Mucosa of rectum (tissue), 2 donors: ENCODE measurements around the gene RSPH10B2.
"Not testable (repeated sequence)": the region's sequence is repeated elsewhere in the genome, so short reads cannot be mapped to it uniquely, and the experiment has no call there.

Experiments
- H3K27ac ChIP-seq, 2 donors: one replicate each; pipeline ENCODE4 v1.7.0; 2013; ENCODE audit warnings: inconsistent platforms in 2 of 2, low read depth in 2 of 2, low read length in 2 of 2
- H3K27me3 ChIP-seq, 2 donors: one replicate each; pipeline ENCODE4 v1.7.0; 2013; ENCODE audit warnings: low read length in 2 of 2; ENCODE audit not compliant: control insufficient read depth in 2 of 2, insufficient read depth in 2 of 2
- H3K36me3 ChIP-seq, 2 donors: one replicate each; pipeline ENCODE4 v1.7.0; 2013; ENCODE audit warnings: low read length in 2 of 2; ENCODE audit not compliant: control insufficient read depth in 2 of 2, insufficient read depth in 2 of 2
- H3K4me1 ChIP-seq, 2 donors: one replicate each; pipeline ENCODE4 v1.7.0; 2013; ENCODE audit warnings: low read length in 2 of 2, mild to moderate bottlenecking in 1 of 2; ENCODE audit not compliant: control insufficient read depth in 2 of 2, insufficient read depth in 2 of 2
- H3K4me3 ChIP-seq, 2 donors: one replicate each; pipeline ENCODE4 v1.7.0; 2013; ENCODE audit warnings: low read length in 2 of 2
- H3K9ac ChIP-seq, 2 donors: one replicate each; pipeline ENCODE4 v1.7.0; 2013; ENCODE audit warnings: low read length in 2 of 2, low read depth in 1 of 2, mild to moderate bottlenecking in 1 of 2
- H3K9me3 ChIP-seq, 2 donors: one replicate each; pipeline ENCODE4 v1.7.0; 2013; ENCODE audit warnings: low read length in 2 of 2; ENCODE audit not compliant: control insufficient read depth in 2 of 2
- donor health status: healthy.
- donor health status: Normal muscosa, but diverticular disease.

The RSPH10B2 gene

GRCh38 chr7:6753964-6754363 lies at the start of gene RSPH10B2:
RSPH10B2 (plus strand) TSS chr7:6754103; CDS start chr7:6757678, 3,575 bp downstream.
- not testable (repeated sequence) for H3K27ac ChIP-seq, H3K4me3 ChIP-seq, H3K9me3 ChIP-seq, H3K9ac ChIP-seq, H3K27me3 ChIP-seq, H3K36me3 ChIP-seq, H3K4me1 ChIP-seq

- H3K36me3 ChIP-seq, result peaks cover 20 to 28% of the 10 kb centered on the region in 2 donors
- peak overlapping the region; percentile 78 to 82 for H3K27ac ChIP-seq
- H3K9ac ChIP-seq, result peak overlapping the region; percentile 82 to 88
- H3K4me3 ChIP-seq, result peak overlapping the region; percentile 78 to 96
- H3K27me3 ChIP-seq, result peaks cover 0 to 5% of the 10 kb centered on the region in 2 donors
- H3K9me3 ChIP-seq, result peaks cover 2 to 6% of the 10 kb centered on the region in 2 donors
- peaks cover 0 to 7% of the 10 kb centered on the region in 2 donors for H3K4me1 ChIP-seq
Observed at GRCh38 chr7:6705959-6706665, 47.8 kb upstream of the RSPH10B2 start.

DNA sequence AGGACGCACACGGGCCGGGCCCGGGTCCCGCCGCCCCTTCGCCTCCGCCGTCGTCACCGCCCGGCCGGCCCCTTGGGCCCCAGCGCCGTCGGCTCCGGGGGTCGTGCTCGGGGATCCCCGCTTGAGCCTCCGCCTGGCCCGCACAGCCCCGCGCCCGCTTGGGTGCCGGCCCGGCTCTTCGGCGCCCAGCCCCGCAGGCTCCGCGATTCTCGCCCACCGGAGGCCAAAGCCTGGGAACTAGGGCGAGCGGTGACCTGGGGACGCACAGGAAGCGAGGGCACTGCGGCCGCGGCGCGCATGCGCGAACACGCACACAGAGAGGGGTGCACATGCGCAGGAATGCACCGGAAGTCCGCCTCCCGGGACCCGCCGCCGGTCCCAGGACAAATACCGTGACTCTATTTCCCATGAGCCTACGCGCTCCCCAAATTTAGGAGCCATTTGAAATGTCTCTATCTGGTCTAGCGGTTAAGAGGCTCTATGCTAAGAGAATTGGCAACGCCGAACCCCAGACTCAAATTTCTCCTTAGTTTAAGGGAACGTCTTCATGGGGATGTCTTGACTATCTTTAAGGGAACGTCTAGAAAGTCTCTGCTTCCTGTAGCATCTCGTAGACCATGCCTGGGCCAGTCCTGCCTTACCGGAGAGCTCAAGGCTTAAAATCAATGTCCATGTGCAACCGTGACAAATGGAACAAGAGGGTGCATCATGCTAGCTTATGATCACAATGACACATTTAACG lies 47.1 kb upstream of the RSPH10B2 start, which contains the start of gene ZNF12:
Gene ZNF12 (minus strand): TSS at position 282 of the 742 bp plus-strand sequence. CDS start 1,774 bp downstream, outside the sequence.
- Histone ChIP-seq H3K27me3 (peaks cover 0 to 5% of the 10 kb centered on the region in 2 donors), H3K9ac (peak within 1 kb of the TSS; percentile 82 to 88), H3K36me3 (peaks cover 15 to 22% of the 10 kb centered on the region in 2 donors), H3K27ac (peak within 1 kb of the TSS; percentile 78 to 82), H3K9me3 (peaks cover 2 to 6% of the 10 kb centered on the region in 2 donors), H3K4me3 (peak within 1 kb of the TSS; percentile 78 to 96), H3K4me1 (peaks cover 0 to 7% of the 10 kb centered on the region in 2 donors)

- Histone ChIP-seq H3K27ac (no peak overlapping the region), H3K4me3 (no peak overlapping the region), H3K4me1 (peaks cover 0 to 7% of the 10 kb centered on the region in 2 donors), H3K27me3 (peaks cover 0 to 5% of the 10 kb centered on the region in 2 donors), H3K9ac (no peak overlapping the region), H3K36me3 (peaks cover 7 to 12% of the 10 kb centered on the region in 2 donors), H3K9me3 (peaks cover 2 to 6% of the 10 kb centered on the region in 2 donors)
Observed at GRCh38 chr7:6708304-6708703, 45.6 kb upstream of the RSPH10B2 start.

GRCh38 chr7:6709808-6710207 lies 44.1 kb upstream of the RSPH10B2 start:
- Histone ChIP-seq H3K4me3 (no peak overlapping the region), H3K4me1 (peaks cover 0 to 7% of the 10 kb centered on the region in 2 donors), H3K9ac (no peak overlapping the region), H3K27me3 (peaks cover 0 to 5% of the 10 kb centered on the region in 2 donors), H3K36me3 (peaks cover 0 to 2% of the 10 kb centered on the region in 2 donors), H3K27ac (no peak overlapping the region), H3K9me3 (peaks cover 2% of the 10 kb centered on the region in 2 donors)

DNA sequence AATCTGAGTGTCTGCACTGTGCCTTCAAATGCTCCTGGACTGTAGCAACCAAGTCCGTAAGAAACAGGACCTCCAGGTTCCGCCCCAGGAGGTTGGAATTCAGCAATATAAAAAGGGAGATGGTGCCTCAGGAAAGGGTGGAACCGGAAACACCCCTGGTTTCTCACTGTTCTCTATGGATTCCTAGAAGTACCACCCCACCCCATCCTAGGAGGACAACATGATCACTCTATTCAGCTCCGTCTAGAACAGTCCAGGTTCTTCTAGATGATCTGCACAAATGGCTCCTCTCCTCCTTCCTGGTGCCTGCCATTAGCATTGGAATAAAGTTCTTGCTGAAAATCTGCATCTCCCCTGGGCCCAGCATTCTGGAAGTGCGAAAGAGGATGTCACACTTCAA lies 39.5 kb upstream of the RSPH10B2 start:
- no peaks in the 10 kb centered on the region for H3K36me3 ChIP-seq
- H3K9ac ChIP-seq, result no peak overlapping the region
- H3K27ac ChIP-seq, result no peak overlapping the region
- H3K4me1 ChIP-seq, result no peaks in the 10 kb centered on the region
- H3K9me3 ChIP-seq, result peaks cover 0 to 2% of the 10 kb centered on the region in 2 donors
- no peak overlapping the region for H3K4me3 ChIP-seq
- peaks cover 0 to 8% of the 10 kb centered on the region in 2 donors for H3K27me3 ChIP-seq

DNA sequence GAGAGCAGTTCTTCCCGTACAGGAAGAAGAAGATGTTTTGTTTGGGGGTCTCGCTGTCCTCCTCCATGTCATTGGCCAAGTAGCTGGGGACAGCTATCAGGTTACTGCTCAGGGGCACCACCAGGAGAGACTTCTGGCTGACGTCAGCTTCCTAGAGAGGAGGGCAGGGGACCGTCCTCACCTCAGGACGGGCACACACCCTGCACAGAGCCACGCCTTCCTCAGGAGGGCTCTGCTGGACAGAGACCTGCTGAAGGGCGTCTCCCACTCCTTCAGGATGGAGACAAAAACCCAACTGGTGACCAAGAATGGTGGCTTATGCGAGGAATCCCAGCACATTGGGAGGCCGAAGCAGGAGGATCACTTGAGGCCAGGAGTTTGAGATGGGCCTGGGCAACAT lies 38.0 kb upstream of the RSPH10B2 start:
- not testable (repeated sequence) for H3K4me1 ChIP-seq, H3K9me3 ChIP-seq, H3K4me3 ChIP-seq, H3K27ac ChIP-seq, H3K27me3 ChIP-seq, H3K9ac ChIP-seq, H3K36me3 ChIP-seq

DNA sequence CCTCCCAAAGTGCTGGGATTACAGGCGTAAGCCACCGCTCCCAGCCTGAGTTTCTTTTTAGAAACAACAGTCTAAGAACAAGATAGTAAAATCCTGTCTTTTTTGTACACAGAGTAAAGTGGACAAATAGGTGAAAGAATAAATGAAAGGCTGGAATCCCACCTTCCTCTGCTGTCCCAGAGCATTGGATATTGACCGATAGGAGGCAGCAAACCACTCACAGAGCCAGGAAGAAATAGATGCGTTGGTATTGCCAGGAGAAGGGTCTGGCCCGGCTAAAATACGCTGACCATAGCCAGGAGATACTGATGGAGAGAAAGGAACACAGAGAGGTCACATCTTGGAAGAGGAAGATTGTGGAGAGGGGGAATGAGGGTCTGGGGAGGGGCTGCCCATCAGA lies 35.8 kb upstream of the RSPH10B2 start:
- no peak overlapping the region for H3K4me3 ChIP-seq
- H3K36me3 ChIP-seq, result no peaks in the 10 kb centered on the region
- no peaks in the 10 kb centered on the region for H3K9me3 ChIP-seq
- H3K9ac ChIP-seq, result no peak overlapping the region
- H3K27ac ChIP-seq, result no peak overlapping the region
- no peaks in the 10 kb centered on the region for H3K4me1 ChIP-seq
- H3K27me3 ChIP-seq, result peaks cover 0 to 3% of the 10 kb centered on the region in 2 donors

- H3K27ac ChIP-seq, H3K4me1 ChIP-seq, H3K9ac ChIP-seq, H3K27me3 ChIP-seq, H3K36me3 ChIP-seq, H3K9me3 ChIP-seq, H3K4me3 ChIP-seq: not testable (repeated sequence)
Observed at GRCh38 chr7:6724351-6724750, 29.6 kb upstream of the RSPH10B2 start.

DNA sequence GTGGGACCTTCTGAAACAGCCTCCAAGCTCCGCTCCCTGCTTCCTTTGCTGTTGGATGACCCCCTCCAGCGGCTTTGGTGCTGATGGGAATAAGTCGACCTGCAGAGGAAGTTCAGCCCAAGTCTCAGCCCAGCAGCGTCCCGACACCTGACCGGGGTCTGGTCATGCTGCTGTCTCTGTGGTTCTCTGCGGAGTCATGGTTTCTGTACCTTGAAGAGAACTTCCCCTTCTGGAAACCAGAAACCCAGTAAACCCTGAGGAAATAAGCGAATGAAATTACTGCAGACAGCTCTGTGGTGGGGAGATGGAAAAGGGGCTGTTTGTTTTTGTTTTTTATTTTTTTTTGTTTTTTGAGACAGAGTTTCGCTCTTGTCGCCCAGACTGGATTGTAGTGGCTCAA lies 28.9 kb upstream of the RSPH10B2 start:
- Histone ChIP-seq H3K27me3 (no peaks in the 10 kb centered on the region), H3K4me3 (no peak overlapping the region), H3K9me3 (no peaks in the 10 kb centered on the region), H3K36me3 (no peaks in the 10 kb centered on the region), H3K9ac (no peak overlapping the region), H3K4me1 (peaks cover 0 to 3% of the 10 kb centered on the region in 2 donors), H3K27ac (peak overlapping the region in 1 of 2 donors; percentile 32)
